Measurements from ENCODE around the gene SPATA33. TPM values are rescaled to one million over a fixed set of nuclear protein-coding genes. Genes with fewer than 3 reads are reported as not detected.

Gene SPATA33
- total RNA-seq, 1 experiment from 2014 or later = 17.4 TPM

GRCh38 chr16:89695875-89696669, 38.4 kb downstream of the SPATA33 start:
- Histone ChIP-seq H2BK20ac (ENCODE audit: low read depth, low read length, poor library complexity, severe bottlenecking) (no peak overlapping the region), H2AK5ac (ENCODE audit: insufficient read length, low read length) (no peak overlapping the region), H2BK12ac (ENCODE audit: insufficient read length, low read depth, low read length) (no peak overlapping the region), H3K4me2 (ENCODE audit: insufficient read depth, insufficient read length, low read length) (no peak overlapping the region), H3K4ac (ENCODE audit: low read depth, low read length) (no peak overlapping the region), H3K9me3 (ENCODE audit: control insufficient read depth, low read depth, low read length) (no peaks in the 10 kb centered on the region), H3K23me2 (ENCODE audit: insufficient read length, low read depth, low read length, poor library complexity, severe bottlenecking) (peaks cover 8% of the 10 kb centered on the region), H3T11ph (ENCODE audit: low read length) (no peak overlapping the region), H3K79me1 (ENCODE audit: insufficient read depth, low read depth, low read length, poor library complexity, severe bottlenecking) (no peaks in the 10 kb centered on the region), H3K79me2 (ENCODE audit: insufficient read depth, low read length) (no peaks in the 10 kb centered on the region), H3K23ac (ENCODE audit: insufficient read length, low read depth, low read length) (no peak overlapping the region), H4K20me1 (ENCODE audit: control insufficient read depth, insufficient read depth, insufficient read length) (no peaks in the 10 kb centered on the region), H4K5ac (ENCODE audit: insufficient read length, low read depth, low read length) (no peak overlapping the region), H3K4me1 (ENCODE audit: insufficient read depth, low read length) (no peaks in the 10 kb centered on the region), H2AFZ (ENCODE audit: low read length) (no peak overlapping the region), H3K27me3 (ENCODE audit: insufficient read depth, low read length) (no peaks in the 10 kb centered on the region), H2BK120ac (ENCODE audit: low read depth, low read length, poor library complexity, severe bottlenecking) (no peak overlapping the region), H2BK5ac (ENCODE audit: insufficient read length, low read length) (no peak overlapping the region), H3K27ac (ENCODE audit: insufficient read length, low read depth, low read length) (no peak overlapping the region), H2BK15ac (ENCODE audit: low read depth, low read length) (no peak overlapping the region), H3K9ac (ENCODE audit: extremely low read depth, insufficient read length, low read length) (no peak overlapping the region), H4K91ac (ENCODE audit: insufficient read length, low read depth, low read length) (no peak overlapping the region), H3K56ac (ENCODE audit: insufficient read length, low read depth, low read length) (no peak overlapping the region), H3K14ac (ENCODE audit: insufficient read depth, low read length) (no peak overlapping the region), H3K18ac (ENCODE audit: insufficient read length, low read depth, low read length) (no peak overlapping the region), H4K8ac (replicated peaks; ENCODE audit: insufficient read length, low read depth, low read length) (no peak overlapping the region)
- H3K4me3 Mint-ChIP-seq = no peak overlapping the region
- peaks cover 22 to 57% (median 48%) of the 10 kb centered on the region in 3 experiments for H3K36me3 Mint-ChIP-seq (ENCODE audit: insufficient read depth in 1 of 3, low read depth in 3 of 3)
- H3K9me3 Mint-ChIP-seq = no peaks in the 10 kb centered on the region; a peak in 1 of 5 replicates
- peaks cover 2% of the 10 kb centered on the region; the same call in 1 of the 2 replicates for H3K27me3 Mint-ChIP-seq (ENCODE audit: low read depth)
- no peak for TF ChIP-seq CTCF (conservative IDR thresholded peaks at IDR 0.05)
- no CpG with 5 or more reads among the region's 25 CpGs for WGBS (ENCODE audit: extremely low coverage, insufficient read length, low lambda C conversion rate)
- H3K27ac Mint-ChIP-seq = peak overlapping the region in 1 of 3 experiments; percentile 82; a peak in 2 of 7 replicates
- no peak for DNase-seq
- H3K4me1 Mint-ChIP-seq = peaks cover 5 to 7% of the 10 kb centered on the region in 2 experiments
